PC-9 (cell line): ENCODE measurements around the gene NRG3.

Source experiments
- CTCF ChIP-seq: fragments of 200-600 bp; sonication (generic); conservative IDR thresholded peaks from 2 replicates; pipeline ENCODE4 v1.6.1; 2017; ENCODE audit warnings: mixed run types, antibody characterized with exemption, mild to moderate bottlenecking, moderate library complexity
- EZH2 ChIP-seq: fragments of 200-600 bp; sonication (generic); IDR thresholded peaks from 2 replicates; pipeline ENCODE4 v1.8.0; 2017; ENCODE audit warnings: antibody characterized with exemption, low read depth

- no peak for TF ChIP-seq CTCF
- no peak for TF ChIP-seq EZH2
These were observed 679.4 kb downstream of the NRG3 start for GRCh38 chr10:82554381-82554780.
